ENCODE measurements around the gene UFC1.
A peak's percentile ranks its signal among the peaks of the same experiment; 100 is the strongest.

UFC1 gene

DNA sequence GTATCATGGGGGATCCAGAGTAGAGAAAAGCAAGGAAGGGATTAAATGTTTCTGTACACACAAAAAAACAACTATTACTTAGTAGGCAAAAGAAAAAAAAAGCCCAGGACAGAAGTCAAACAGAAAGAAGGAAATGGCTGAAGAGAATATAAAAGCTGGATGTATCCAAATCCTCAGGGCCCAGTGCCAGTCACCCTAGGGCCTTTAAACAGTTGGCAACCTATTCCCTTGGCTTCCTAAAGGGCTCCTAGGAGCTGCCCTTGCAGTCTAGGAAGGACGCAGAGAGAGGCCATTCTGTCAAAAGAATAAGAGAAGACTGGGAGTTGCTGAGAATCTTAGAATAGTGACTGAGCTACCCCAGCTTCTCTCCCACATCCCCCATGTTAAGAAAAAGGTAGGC, 18.6 kb downstream of the UFC1 start:
- no peak for DNase-seq

DNA sequence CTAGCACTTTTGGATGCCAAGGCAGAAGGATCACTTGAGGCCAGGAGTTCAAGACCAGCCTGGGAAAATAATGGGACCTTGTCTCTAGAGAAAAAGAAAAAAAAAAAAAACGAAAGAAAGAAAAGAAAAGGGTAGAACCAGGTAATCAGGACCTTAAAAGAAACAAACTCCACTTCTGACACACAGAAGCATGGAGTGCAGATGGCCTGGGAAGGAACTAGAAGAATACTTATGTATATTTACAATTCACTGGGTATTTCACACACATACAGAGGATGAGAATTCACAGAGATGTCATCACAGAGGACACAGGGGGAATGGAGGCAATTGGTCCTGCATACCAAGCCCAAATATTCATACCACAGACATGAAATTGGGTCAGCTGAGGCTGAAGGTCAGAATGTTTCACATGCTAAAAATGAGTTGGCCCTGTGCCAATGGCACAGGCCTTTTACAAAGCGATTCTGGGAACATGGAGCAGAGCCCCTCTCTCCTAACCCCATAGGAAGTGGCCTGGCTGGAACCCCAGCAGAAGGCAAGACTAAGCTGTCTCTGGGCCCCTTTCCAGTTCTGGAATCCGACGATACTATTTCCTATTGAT, 19.1 kb downstream of the UFC1 start:
- no peak for DNase-seq

DNA sequence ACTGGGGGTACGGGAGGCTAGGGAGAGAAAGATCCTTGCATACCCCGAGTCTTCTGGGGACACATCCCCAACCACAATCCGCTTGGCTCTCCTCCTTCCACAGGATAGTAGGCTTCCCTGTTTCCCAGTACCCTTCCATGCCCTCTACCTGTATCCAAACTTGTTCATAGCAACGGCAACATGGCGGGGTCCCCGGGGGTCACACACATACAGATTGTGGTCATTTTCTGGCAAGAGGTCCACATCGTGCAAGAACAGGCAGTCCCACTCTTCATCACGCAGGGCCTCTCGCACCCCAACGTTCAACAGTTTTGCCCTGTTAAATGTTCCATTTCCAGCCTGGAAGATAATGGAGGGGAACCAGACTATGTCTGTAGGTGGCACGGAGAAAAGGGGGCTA, 19.9 kb downstream of the UFC1 start:
- no peak for DNase-seq

DNA sequence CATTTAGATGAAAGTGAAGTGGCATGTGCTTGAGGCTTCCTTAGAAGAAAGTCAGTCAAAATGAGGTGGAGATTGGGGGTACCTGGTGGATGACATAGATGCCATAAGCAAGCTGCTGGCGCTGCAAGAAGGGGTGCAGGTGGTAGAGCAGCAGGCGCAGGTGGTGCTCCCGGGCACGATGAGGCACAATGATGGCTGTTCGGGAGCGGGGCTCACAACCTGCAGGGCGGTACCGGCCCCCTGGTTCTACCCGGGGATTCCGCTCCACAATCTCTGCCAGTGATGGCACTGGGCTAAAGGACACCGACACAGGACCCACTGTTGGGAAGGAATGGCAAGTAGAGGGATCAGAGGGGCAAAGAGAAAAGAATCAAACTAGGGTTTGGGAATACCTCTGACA, 21.1 kb downstream of the UFC1 start:
- no peak for DNase-seq

DNA sequence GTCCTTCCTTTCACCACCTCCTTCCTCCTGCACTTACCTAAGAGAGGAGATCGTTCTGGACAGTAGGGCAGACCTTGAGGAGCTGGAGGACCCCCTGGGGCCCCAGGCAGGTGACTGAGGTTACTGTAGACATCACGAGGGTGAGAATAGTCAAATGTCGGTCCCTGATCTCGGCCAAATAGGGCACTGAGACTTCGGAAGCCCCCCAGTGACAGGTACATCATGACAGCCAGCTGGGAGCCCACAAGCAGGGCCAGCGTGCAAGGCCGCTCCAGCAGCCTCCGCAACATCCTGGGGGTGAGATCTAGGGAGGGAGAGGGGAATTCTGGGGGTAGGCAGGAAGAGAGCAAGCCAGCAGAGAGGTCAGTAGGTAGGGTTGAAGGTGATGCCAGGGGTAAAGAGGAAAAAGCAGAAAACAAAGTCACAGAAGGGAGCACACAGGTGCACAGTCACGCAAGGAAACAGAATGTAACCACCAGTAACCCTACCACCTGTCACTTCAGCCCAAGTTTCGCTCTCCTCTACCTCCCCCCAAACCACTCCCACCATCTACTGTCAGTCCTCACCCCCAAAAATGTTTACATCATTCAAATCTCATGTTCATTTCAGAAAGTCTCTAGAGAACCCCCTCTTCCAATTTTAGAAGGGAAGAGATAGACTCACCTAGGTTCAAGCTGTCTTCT, 22.1 kb downstream of the UFC1 start:
- DNase-seq = no peak

DNA sequence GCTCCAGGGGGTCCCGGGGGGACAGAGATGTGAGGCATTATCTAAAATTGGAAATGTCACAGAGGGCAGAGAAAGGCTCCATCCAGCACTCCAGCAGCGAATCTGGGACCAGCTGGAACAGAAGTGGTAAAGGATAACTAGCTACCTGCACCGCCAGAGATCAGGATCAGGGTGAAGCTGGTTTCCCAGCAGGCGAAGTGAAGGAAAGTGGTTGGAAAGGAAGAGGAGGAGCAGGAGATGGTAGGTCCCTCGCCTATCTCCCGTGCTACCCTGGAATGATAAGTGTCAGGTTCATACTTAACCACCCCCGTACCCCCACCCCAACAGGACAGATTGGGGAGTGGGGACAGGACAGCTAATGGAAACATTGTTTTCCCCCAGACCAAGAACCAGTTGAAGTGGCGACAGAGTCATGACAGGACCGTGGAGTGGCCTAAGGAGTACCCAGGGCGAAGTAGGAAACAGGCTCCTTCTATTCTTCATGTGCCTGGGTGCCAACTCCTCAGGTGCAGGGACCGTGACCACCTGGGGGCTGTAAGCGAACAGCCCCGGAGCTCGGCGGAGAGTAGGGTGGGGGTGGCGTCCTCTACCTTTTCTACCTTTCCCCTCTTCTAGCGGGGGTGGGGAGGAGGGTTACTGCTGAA, 22.8 kb downstream of the UFC1 start:
- no peak for DNase-seq

DNA sequence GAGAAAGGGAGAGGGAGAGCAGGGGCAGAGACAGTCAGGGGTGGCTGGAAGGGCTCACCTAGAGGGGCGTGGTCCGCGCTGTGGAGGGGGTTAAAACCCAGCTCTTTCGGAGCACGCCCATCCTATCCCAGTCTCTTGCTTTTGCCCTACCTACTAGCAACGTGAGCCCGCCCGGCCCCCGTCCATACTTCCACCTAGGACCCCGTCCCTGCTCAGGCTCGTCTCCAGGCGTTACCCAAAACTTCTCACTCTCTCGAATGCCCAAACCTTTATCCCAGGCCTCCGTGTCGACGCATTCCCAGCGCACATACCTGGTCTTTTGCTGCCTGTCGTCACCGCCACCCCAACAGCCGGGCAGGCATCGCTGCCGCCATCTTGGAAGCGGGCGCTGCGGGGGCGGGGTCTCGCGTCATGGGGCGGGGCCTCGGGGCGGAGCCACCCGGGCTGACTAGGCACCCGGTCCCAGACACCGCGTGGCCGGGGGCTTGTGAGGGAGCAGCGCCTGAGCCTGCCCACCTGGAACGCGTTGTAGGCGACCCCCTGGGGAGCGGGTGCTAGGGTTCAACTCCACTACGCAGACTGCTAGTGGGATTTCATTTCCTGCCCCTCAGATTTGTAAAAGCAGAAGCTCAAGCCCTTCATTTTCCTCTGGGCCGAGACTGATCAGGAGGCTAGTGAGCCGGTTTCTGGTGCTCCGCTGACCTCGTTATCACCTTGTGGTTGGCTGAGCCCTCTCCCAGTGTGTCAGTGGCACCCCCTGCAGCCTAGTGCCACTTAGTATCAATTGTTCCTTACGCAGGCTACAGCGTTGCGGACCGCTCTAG, 23.5 kb downstream of the UFC1 start, which contains the start of gene B4GALT3:
Gene B4GALT3, minus strand, starts transcription at position 396 of the 824 bp plus-strand sequence. CDS start 1,447 bp downstream, outside the sequence.
- peak; percentile 59 to 90 for DNase-seq

DNA sequence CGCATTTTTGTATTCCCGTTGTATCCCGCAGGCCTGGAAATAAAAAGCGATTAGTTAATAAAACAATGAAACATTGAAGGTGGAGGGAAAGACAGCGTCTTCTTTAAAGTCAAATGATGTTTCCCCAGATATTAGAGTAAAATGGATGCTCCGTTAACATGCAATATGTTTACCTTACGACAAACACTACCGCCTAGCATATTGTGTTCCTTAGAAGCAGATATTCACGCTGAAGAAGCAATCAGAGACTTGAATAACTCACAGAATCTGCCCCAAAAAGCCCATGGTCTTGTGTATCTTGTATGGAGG, 24.1 kb downstream of the UFC1 start:
- no peak for DNase-seq

DNA sequence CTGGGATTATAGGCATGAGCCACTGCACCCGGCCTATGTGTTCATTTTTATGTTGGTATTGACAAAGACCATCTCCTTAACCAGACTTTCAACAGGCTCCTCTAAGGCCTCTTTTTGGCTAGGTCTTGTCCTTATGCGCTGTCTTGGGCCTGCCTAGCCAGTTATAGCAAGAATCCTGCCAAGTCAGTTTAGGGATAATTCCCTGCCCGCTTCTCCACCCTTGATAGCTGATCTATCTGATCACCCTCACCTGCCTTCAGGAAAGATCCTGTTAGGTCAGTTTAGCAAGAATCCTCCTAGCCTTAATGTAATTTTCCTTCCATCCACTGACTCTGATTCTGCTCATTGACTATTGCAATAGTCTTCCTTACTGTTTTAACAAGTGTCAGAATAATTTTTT, 25.9 kb downstream of the UFC1 start:
- no peak for DNase-seq

DNA sequence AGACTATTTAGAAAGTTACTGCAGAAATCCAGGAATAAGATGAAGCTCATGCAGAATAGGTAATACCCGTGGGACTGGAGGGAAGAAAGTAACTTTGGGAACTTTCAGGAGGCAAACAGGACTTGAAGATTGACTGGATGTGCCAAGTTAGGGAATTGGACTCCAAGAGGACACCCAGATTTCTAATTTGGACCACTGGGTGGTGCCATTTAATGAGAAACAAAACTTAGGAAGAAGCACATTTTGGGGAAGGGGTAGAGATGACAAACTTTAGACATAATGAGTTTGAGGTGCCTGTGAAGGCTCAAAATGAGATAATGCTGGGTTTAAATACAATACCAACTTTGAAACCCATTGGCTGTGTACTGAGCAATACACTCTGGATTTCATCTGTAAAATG, 26.9 kb downstream of the UFC1 start:
- no peak for DNase-seq

DNA sequence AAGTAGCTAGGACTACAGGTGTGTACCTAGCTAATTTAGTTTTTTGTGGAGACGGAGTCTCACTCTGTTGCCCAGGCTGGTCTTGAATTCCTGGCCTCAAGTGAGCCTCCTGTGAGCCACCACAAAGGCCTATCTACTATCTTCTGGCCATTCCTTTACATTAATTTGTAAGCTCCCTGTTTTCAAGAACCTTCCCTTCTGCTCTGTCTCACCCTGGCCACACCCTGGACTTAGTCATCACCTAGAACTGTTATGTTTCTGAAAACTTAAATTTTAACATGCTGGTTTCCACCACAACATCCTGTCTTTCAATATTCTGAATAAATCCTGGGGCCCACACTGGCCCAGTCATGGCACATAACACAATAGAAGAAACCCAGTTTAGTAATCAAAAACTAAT, 28.4 kb downstream of the UFC1 start:
- no peak for DNase-seq

DNA sequence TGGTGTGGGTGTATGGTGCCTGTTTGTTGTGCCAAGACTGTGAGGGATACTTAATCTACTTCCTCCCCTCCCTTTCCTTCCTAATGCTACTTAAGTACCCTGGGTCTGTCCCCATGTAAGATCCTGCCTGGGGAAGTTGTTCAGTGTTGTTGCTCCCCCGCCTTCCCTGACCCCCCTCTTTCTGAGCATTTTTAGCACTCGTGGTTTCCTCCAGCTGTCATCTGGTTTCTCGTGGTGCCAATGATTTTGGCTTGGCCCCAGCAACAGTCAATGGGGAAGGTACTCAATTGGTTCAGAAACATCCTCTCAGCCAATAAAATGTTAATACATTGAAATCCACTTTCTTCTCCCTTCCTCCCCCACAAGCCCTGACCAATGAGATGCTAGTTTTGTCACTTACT, 31.5 kb downstream of the UFC1 start:
- peak; percentile 59 to 64 for DNase-seq

DNA sequence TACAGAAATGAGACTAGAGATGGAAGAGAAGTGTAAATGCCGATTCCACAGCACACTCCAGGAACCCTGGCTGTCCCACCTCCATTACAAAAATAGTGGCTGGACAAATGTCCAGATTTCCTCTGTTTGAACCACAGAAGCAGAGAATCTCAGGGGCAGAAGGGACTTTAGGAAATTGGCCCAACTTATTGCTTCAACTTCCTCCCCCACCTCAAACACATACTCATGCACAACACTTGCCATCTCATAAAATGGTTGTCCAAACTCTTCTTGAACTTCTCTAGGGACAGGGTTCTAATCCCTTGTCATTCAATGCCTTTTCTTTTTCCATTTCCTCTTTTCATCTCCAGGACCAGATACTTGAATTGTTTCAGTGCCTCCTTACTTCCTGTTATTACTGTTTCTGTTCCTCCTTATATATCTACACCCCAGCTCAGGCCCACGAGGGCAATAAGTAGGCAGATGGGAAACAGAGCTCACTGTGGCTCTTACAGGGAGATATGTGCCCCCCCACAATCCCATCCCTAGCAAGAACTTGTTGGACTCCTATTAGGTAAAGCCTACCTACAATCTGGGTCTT, 32.0 kb downstream of the UFC1 start:
- peak; percentile 8 to 29 for DNase-seq

DNA sequence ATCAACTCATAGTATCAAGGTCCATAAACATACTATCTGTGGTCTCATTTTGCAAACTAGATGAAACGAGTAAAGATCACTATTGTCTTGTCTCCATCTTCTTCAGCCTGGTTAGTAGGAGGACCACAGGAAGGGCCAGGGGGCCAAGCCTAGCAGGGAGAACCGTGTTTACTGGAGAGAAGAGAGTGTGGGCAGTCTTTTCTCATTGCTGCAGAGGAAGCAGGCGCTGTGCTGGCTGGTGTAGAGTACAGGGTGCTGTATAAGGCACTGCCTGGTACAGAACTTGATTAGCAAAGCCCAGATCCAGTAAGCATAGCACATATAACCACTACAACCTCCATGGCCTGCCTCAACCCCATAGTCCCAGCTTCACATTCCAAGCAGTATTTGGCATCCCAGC, 33.5 kb downstream of the UFC1 start:
- no peak for DNase-seq

DNA sequence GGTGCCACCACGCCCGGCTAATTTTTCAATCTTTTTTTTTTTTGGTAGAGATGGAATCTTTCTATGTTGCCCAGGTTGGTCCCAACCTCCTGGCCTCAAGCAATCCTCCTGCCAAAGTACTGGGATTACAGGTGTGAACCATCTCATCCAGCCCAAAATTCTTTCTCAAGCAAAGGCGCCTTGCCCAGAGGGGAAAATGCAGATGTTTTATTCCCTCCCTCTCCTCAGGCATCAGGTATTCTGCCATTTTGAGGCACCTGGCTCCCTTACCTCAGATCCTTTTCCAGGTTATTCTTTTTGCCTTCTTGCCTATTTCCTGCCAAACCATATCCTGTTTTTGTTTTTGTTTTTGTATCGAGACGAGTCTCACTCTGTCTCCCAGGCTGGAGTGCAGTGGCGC, 34.6 kb downstream of the UFC1 start:
- DNase-seq = no peak

DNA sequence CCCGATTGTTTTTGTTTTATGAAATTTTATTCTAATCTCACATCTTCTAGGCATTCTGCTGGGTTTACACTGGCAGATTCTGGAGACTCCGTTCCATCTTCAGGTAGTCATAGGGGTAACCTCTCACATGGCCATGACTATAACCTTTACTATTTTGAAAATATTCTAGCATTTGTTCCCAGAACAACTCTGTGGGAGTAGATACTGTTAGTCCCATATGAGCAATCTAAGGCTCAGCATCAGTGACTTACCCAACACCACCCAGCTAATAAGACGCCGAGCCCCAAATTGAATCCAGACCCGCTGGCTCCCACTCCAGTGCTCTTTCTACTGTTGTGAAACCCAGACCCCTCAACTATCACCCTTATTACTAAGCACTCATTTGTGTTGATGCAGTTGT, 35.3 kb downstream of the UFC1 start:
- DNase-seq = no peak

DNA sequence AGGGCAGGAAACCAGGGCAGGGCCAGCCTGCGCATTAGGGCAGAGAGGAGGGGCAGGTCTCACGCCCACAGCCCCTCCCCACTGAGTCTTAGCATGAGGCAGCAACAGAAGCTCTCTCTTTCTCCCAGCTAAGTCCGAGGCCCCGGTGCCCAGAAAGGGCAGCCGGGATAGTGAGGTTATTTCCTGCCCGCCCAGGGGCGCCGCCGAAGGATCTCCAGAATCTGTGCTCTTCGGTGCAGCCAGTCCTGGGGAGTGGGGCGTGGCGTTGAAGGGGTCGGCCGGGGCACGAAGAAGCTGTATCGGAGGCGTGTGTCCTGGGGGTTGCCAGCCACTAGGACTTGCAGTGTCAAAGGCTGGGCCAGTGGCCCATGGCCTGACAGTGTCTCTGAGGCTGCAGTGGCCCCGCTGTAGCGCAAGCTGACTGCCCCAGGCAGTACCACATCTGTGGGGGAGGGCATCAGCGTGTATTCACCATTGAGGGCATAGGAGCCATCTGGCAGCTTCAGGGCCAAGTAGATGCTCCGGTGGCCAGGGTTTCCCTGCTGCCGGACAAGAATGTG, 37.3 kb downstream of the UFC1 start:
- peak; percentile 9 to 29 for DNase-seq

DNA sequence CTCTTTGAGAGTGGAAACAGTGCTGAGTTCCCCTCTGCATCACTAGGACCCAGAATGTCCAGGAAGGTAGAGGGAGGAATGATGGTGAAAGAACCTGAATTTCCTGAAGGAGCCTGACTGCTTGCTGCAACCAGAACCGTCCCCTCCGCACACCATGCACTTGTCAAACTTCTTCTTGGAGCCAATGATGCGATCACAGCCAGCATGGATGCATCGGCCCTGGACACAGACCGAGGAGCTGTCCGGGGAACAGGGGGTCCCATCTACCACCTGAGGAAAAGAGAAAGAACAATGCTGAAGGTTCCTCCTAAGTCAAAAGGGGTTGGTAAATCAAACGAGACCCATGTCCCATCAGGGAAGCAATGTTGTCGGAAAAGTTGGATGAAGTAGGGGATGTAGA, 38.2 kb downstream of the UFC1 start:
- DNase-seq = no peak

DNA sequence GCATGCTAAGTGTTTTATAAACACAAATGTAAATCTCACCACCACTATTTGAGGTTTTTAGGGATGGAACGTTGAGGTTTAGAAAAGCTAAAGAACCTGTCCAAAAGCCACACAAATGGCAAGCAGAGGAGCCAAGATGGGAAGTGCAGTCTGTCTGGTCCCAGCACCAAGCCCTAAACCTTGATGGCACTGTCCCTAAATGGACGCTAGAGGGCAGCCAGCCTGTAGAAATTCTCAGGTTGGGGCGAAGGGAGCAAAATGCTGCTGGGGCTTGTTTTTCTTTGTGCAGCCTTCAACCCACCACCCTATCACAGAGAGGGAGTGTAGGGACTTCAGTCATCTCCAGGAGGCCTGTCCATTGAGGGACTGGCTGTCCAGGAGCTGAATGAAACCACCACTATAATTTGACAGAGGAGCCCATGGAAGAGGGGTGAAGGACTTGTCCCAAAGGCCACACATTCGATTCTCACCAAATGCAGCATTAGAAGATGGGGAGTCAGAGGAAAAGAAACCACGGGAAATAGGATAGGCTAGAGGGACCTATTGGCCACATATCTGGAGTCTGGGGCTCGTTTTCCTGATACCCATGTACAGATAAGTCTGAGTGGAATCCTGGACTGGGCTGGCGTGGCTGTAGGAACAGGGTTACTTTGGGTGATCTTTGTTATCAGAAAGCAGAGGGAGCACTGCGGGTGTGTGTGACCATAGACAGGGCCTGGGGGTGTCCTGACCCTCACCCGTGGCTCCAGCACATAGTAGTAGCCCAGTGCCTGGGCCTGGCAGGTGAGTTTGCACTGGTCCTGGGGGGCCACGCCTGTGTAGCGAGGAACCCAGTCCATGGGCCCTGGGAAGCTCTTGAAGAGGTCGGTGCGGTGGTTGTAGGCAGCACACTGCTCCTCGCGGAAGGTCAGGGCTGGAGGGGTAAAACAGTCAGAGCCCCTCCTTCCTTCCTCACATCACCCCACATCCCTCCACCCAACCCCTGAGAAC, 39.0 kb downstream of the UFC1 start:
- DNase-seq = peak; percentile 59 to 84

DNA sequence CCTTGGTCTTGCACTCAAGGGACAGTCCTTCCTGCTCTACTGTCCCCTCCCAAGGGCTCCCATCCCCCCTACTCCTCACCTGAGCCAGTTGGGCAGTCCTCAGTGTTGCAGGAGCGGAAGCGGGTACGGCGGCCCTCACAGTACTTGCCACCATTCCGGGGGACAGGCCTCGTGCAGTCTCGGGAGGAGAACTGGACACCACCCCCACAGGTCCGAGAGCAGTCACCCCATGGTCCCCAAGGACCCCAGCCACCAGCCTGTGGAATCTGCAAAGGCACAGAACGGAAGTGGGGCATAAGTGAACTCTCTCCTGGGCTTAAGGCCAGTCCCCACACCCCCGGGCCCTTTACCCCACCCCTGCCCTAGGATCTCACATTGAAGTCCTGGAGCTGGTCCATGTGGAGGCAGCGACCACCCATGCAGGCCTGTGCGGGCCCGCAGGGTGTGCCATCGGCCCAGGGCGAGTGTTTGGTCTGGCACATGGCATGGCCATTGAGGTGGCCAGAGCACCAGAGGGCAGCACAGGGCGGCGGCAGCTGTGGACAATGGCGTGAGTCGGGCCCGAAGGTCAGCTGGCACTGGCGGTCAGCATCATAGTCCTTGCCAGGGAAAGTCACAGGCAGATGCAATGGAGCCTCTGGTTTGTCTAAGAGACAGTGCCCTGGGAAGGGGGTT, 39.9 kb downstream of the UFC1 start:
- peak; percentile 80 to 83 for DNase-seq

DNA sequence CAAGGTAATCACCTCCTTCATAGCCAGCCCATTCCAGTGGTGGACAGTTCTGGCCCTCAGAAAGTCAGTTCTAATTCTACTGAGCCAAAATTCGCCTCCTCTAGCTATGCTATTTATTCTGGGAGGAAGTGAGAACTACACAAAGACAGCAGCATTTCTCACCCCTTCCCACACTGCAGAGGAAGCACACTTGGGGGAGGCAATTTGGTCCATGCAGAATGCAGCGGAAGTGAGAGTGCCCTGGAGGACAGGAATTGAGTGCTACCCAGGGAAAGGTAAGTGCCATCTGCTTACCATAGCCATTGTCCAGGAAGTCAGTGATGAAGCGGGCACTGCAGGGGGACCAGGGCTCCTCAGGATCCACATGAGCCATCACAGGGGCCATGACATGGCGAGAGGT, 41.4 kb downstream of the UFC1 start:
- DNase-seq = peak; percentile 11 to 25

Data from hippocampal formation (tissue), 2 donors.